A549 treated with DMSO at 1 μM for 4 hours (cell line): ENCODE measurements around the gene PRSS56. TPM values are rescaled to one million over a fixed set of nuclear protein-coding genes. Genes with fewer than 3 reads are reported as not detected.

Source experiments
- total RNA-seq: library from RNA; stranded (reverse); fragments of 200-300 nt; extraction: Qiagen RNA extraction; gene quantifications from 5 replicates; pipeline ENCODE4 v1.2.3, GENCODE V29; 2022; ENCODE audit warnings: low read depth

PRSS56 gene
- total RNA-seq = 0.09 to 0.16 TPM (median 0.12 TPM) in 4 of 5 replicates, not detected in the other

GRCh38 chr2:232519581-232520438, at the start of gene PRSS56:
Gene PRSS56 (plus strand): TSS chr2:232520388. CDS start chr2:232520599, 211 bp downstream.

GRCh38 chr2:232487385-232488096, 32.6 kb upstream of the PRSS56 start, which contains the start of gene ECEL1:
Gene ECEL1 (minus strand): TSS chr2:232487834. CDS start chr2:232486653, 1,181 bp downstream.

GRCh38 chr2:232525791-232526371, 5.7 kb downstream of the PRSS56 start, which contains the start of gene CHRND:
Gene CHRND (plus strand): TSS chr2:232526160. CDS start chr2:232526216, 56 bp downstream.

DNA sequence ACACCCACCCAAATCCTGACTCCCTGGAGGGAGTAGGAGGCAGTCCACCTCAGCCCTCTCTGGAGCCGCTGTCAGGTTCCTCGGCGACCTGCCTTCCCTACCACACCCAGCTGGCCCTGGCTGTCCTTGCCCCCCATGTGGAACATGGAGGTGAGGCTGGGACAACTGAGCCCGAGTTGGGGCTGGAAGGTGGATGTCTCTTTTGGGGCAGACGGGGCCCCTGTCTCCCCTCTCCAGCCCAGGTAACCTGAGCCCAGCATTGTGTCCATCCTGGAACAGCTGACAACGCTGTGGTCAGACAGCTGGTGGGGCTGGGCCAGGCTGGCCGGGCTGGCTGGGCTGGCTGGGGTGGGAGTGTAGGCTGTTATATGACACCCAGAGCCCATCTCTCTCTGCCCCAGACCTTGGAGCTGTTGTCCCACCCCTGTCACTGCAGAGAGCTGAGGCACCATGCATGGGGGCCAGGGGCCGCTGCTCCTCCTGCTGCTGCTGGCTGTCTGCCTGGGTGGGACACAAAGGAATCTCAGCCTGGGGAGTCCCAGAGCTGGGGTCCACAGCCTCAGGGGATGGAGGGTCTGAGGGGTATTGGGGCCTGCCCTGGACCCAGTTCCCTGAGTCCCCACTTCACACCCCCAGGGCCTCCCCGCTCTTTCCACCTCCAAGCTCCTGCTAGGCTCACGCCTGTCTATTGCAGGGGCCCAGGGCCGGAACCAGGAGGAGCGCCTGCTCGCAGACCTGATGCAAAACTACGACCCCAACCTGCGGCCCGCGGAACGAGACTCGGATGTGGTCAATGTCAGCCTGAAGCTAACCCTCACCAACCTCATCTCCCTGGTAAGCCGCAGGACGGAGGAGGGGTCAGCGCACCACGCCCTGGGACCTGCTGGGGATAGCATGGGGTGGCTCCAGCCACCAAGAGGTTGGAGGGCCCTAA, 19.4 kb downstream of the PRSS56 start, which contains the start of gene CHRNG:
CHRNG (plus strand) TSS at position 395 of the 934 bp plus-strand sequence; CDS start at position 451, 56 bp downstream.

GRCh38 chr2:232550354-232551249, 30.4 kb downstream of the PRSS56 start, which contains the start of the genes EIF4E2 and TIGD1:
Gene EIF4E2 (plus strand): TSS chr2:232550689. CDS start chr2:232550725, 36 bp downstream.
Gene TIGD1 (minus strand): TSS chr2:232550557. CDS start chr2:232549882, 675 bp downstream.

Other genes starting within 250 kb of the PRSS56 start
- 0.20 to 0.50 TPM (median 0.30 TPM) in 5 replicates for gene ALPP, start 141.6 kb upstream of the PRSS56 start, total RNA-seq
- gene ALPG, start 113.5 kb upstream of the PRSS56 start, total RNA-seq = 0.07 to 0.15 TPM (median 0.13 TPM) in 4 of 5 replicates, not detected in the other
- gene ALPI, start 64.2 kb upstream of the PRSS56 start, total RNA-seq = 0.02 TPM in 1 of 5 replicates, not detected in the others
- gene ECEL1, start 32.6 kb upstream of the PRSS56 start, total RNA-seq = 0.14 to 0.30 TPM (median 0.17 TPM) in 4 of 5 replicates, not detected in the other
- gene CHRND, start 5.8 kb downstream of the PRSS56 start, total RNA-seq = not detected in 5 replicates
- not detected in 5 replicates for gene CHRNG, start 19.3 kb downstream of the PRSS56 start, total RNA-seq
- gene TIGD1, start 30.2 kb downstream of the PRSS56 start, total RNA-seq = 4.7 to 5.9 TPM (median 5.4 TPM) in 5 replicates
- gene EIF4E2, start 30.3 kb downstream of the PRSS56 start, total RNA-seq = 87.5 to 162 TPM (median 92.1 TPM) in 5 replicates
- 1.6 to 2.6 TPM (median 1.9 TPM) in 5 replicates for gene EFHD1, start 113.2 kb downstream of the PRSS56 start, total RNA-seq
- 26.3 to 33.8 TPM (median 30.5 TPM) in 5 replicates for gene GIGYF2, start 176.9 kb downstream of the PRSS56 start, total RNA-seq